ENCODE results near the gene YPEL3.

YPEL3 gene

DNA sequence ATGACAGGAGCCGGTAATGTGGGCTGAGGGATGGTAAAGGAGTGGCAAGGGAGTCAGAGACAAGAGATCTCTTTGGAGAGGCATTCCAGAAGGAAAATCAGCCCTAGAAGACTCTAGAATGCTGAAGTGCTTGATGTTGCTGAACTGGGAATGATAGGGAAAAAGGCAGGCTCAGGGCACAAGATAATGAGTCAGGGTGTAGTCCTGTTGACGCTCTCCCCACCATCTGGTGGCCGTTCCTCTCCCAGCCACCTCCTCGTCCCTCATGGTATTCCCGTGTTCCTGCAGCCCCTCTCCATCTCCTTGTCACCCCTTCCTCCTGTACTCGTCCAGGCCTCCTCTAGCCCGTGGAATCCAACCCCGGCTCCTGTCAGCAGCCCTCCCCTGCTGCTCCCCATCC, 41.6 kb downstream of the YPEL3 start:
- Histone ChIP-seq H3K4me1 (ENCODE audit: control insufficient read depth, insufficient read depth, low read length) (peaks cover 3% of the 10 kb centered on the region; the same call in 1 of the 2 replicates), H3K36me3 (ENCODE audit: control insufficient read depth in 2 of 2, insufficient read depth in 1 of 2, low read length in 2 of 2) (peaks cover under 1 to 16% of the 10 kb centered on the region in 2 experiments; a peak in 2 of 3 replicates), H3K27ac (ENCODE audit: extremely low read depth, low read depth, low read length) (no peak overlapping the region), H3K9me3 (ENCODE audit: control insufficient read depth, insufficient read depth, low read depth, low read length) (no peaks in the 10 kb centered on the region), H3K4me3 (ENCODE audit: low read depth, low read length) (no peak overlapping the region)
- 0 out of 2 replicates have a peak, but pooled peaks have one; percentile 12 for TF ChIP-seq INSM2 (tag by site-specific recombination; IDR thresholded peaks at IDR 0.05)
- no peak for TF ChIP-seq PRDM2 (tag by site-specific recombination; IDR thresholded peaks at IDR 0.05; ENCODE audit: borderline replicate concordance)
- ChIA-PET CTCF (interaction anchor here (0.9 to 2.9 kb wide), 9 partner anchors 9 to 363 kb away, joined by 3 to 25 read pairs (median 6); partner anchors contain the start of gene ALDOA), POLR2A (interaction anchor here (0.6 to 6.5 kb wide), 4 partner anchors 10 to 815 kb away, joined by 5 to 66 read pairs (median 6); partner anchors contain the start of gene ALDOA)

- no peaks in the 10 kb centered on the region for H3K9me3 ChIP-seq (ENCODE audit: control insufficient read depth, insufficient read depth, low read depth, low read length)
- peak overlapping the region; percentile 65 for H3K27ac ChIP-seq (ENCODE audit: extremely low read depth, low read depth, low read length)
- H3K36me3 ChIP-seq (ENCODE audit: control insufficient read depth in 2 of 2, insufficient read depth in 1 of 2, low read length in 2 of 2) = peaks cover 0 to 11% of the 10 kb centered on the region in 2 experiments; a peak in 2 of 3 replicates
- peaks cover 3% of the 10 kb centered on the region; the same call in 1 of the 2 replicates for H3K4me1 ChIP-seq (ENCODE audit: control insufficient read depth, insufficient read depth, low read length)
- H3K4me3 ChIP-seq (ENCODE audit: low read depth, low read length) = peak overlapping the region; percentile 63
- ChIA-PET POLR2A (interaction anchor here (0.7 to 6.5 kb wide), 10 partner anchors 8 to 605 kb away, joined by 3 to 66 read pairs (median 4); partner anchors contain the start of genes ALDOA, CORO1A, FBRS and PPP4C), CTCF (interaction anchor here (0.5 to 2.9 kb wide), 4 partner anchors 13 to 1492 kb away, joined by 3 to 25 read pairs (median 4); partner anchors contain the start of gene ALDOA)
- peak; percentile 16; the same call in 1 of the 2 replicates for TF ChIP-seq FEZF1 (tag by site-specific recombination; IDR thresholded peaks at IDR 0.05)
- TF ChIP-seq ZNF580 (tag by site-specific recombination; IDR thresholded peaks at IDR 0.05) = no peak
- TF ChIP-seq, protein P1, sequence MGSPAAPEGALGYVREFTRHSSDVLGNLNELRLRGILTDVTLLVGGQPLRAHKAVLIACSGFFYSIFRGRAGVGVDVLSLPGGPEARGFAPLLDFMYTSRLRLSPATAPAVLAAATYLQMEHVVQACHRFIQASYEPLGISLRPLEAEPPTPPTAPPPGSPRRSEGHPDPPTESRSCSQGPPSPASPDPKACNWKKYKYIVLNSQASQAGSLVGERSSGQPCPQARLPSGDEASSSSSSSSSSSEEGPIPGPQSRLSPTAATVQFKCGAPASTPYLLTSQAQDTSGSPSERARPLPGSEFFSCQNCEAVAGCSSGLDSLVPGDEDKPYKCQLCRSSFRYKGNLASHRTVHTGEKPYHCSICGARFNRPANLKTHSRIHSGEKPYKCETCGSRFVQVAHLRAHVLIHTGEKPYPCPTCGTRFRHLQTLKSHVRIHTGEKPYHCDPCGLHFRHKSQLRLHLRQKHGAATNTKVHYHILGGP (tag by site-specific recombination; IDR thresholded peaks at IDR 0.05) = no peak
- TF ChIP-seq ZNF610 (tag by site-specific recombination; IDR thresholded peaks at IDR 0.05; ENCODE audit: borderline replicate concordance) = no peak
- TF ChIP-seq, protein P2, sequence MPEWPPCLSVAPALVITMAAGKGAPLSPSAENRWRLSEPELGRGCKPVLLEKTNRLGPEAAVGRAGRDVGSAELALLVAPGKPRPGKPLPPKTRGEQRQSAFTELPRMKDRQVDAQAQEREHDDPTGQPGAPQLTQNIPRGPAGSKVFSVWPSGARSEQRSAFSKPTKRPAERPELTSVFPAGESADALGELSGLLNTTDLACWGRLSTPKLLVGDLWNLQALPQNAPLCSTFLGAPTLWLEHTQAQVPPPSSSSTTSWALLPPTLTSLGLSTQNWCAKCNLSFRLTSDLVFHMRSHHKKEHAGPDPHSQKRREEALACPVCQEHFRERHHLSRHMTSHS (tag by site-specific recombination; IDR thresholded peaks at IDR 0.05) = no peak
- TF ChIP-seq ZNF354C (tag by site-specific recombination; IDR thresholded peaks at IDR 0.05; ENCODE audit: borderline replicate concordance, low read depth) = no peak
- TF ChIP-seq KLF16 (tag by site-specific recombination; IDR thresholded peaks at IDR 0.05) = peak; percentile 79
- TF ChIP-seq ZNF174 (tag by site-specific recombination; IDR thresholded peaks at IDR 0.05) = no peak
- TF ChIP-seq, protein P3, sequence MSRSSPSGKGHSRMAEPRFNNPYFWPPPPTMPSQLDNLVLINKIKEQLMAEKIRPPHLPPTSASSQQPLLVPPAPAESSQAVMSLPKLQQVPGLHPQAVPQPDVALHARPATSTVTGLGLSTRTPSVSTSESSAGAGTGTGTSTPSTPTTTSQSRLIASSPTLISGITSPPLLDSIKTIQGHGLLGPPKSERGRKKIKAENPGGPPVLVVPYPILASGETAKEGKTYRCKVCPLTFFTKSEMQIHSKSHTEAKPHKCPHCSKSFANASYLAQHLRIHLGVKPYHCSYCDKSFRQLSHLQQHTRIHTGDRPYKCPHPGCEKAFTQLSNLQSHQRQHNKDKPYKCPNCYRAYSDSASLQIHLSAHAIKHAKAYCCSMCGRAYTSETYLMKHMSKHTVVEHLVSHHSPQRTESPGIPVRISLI (tag by site-specific recombination; IDR thresholded peaks at IDR 0.05) = no peak
- TF ChIP-seq PRDM6 (tag by site-specific recombination; IDR thresholded peaks at IDR 0.05) = no peak; the same call in 1 of the 2 replicates
- no peak for TF ChIP-seq ZFP41 (tag by site-specific recombination; IDR thresholded peaks at IDR 0.05; ENCODE audit: borderline replicate concordance)
- peak; percentile 85 for TF ChIP-seq EGR2 (tag by site-specific recombination; IDR thresholded peaks at IDR 0.05; ENCODE audit: low read depth)
- no peak for TF ChIP-seq ZNF843 (tag by site-specific recombination; IDR thresholded peaks at IDR 0.05)
- no peak for TF ChIP-seq ZNF184 (tag by site-specific recombination; IDR thresholded peaks at IDR 0.05)
- TF ChIP-seq ZNF404 (tag by site-specific recombination; IDR thresholded peaks at IDR 0.05) = no peak
Measured at GRCh38 chr16:30053376-30054015, 42.5 kb downstream of the YPEL3 start.

All from HEK293 (cell line).